ENCODE data around the gene COMT. TPM values are rescaled to one million over a fixed set of nuclear protein-coding genes. Genes with fewer than 3 reads are reported as not detected.

Gene COMT
- total RNA-seq, 2 experiments from 2014 or later: 11.3 to 11.4 TPM

DNA sequence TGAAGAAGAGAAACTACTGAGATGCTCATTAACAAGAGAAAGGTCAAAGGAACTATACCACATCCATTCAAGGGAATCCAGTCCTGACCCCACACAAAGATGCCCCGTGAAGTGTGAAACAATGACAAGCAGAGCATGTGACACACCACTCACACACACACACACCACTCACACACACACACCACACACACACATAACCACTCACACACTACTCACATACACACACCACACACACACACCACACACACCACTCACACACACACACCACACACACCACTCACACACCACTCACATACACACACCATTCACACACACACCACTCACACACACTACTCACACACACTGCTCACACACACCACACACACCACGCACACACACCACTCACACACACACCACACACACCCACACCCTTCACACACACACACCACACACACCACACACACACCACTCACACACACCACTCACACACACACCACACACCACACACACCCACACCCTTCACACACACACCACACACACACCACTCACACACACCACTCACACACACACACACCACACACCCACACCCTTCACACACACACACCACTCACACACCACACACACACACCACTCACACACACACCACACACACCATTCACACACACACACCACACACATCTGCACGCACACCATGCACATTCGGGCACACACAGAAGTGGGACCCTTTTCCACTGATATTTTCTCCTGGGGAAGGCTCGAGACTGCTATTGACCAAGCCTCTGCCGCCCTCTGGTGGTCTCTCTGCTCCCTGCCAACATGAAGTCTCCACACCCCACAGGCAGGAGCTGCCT lies 32.0 kb upstream of the COMT start:
- ChIA-PET POLR2A (interaction anchor here (0.6 to 1.4 kb wide), 6 partner anchors 17 to 186 kb away, joined by 3 to 10 read pairs (median 4); partner anchors contain the start of gene GP1BB), CTCF (interaction anchor here (0.6 to 4.7 kb wide), 21 partner anchors 12 to 230 kb away, joined by 3 to 69 read pairs (median 3); partner anchors contain the start of genes COMT, GP1BB and TXNRD2)
- no peaks in the 10 kb centered on the region for H3K9me3 Mint-ChIP-seq
- TF ChIP-seq, protein P1, sequence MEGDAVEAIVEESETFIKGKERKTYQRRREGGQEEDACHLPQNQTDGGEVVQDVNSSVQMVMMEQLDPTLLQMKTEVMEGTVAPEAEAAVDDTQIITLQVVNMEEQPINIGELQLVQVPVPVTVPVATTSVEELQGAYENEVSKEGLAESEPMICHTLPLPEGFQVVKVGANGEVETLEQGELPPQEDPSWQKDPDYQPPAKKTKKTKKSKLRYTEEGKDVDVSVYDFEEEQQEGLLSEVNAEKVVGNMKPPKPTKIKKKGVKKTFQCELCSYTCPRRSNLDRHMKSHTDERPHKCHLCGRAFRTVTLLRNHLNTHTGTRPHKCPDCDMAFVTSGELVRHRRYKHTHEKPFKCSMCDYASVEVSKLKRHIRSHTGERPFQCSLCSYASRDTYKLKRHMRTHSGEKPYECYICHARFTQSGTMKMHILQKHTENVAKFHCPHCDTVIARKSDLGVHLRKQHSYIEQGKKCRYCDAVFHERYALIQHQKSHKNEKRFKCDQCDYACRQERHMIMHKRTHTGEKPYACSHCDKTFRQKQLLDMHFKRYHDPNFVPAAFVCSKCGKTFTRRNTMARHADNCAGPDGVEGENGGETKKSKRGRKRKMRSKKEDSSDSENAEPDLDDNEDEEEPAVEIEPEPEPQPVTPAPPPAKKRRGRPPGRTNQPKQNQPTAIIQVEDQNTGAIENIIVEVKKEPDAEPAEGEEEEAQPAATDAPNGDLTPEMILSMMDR (IDR thresholded peaks at IDR 0.05): peak; percentile 77
- no peaks in the 10 kb centered on the region for H3K27me3 ChIP-seq (ENCODE audit: control insufficient read depth in 1 of 2, insufficient read depth in 2 of 2, low read length in 2 of 2)
- no peak overlapping the region for H3K4me3 ChIP-seq (ENCODE audit: low read length)
- H3K4me1 Mint-ChIP-seq (ENCODE audit: low read depth): peaks cover 10% of the 10 kb centered on the region
- peaks cover 34% of the 10 kb centered on the region for H3K36me3 ChIP-seq (ENCODE audit: insufficient read depth, low read length)
- no peak overlapping the region for H3K4me3 Mint-ChIP-seq
- peaks cover 0 to 5% of the 10 kb centered on the region in 2 experiments for H3K9me3 ChIP-seq (ENCODE audit: control insufficient read depth in 1 of 2, insufficient read depth in 1 of 2, low read length in 2 of 2)
- H3K4me1 ChIP-seq (ENCODE audit: insufficient read depth, low read length): peaks cover 7% of the 10 kb centered on the region
- H3K27ac ChIP-seq (ENCODE audit: low read depth in 1 of 2, low read length in 2 of 2): no peak overlapping the region
- H3K27me3 Mint-ChIP-seq: no peaks in the 10 kb centered on the region
- intact Hi-C loops (cut with DNase I, micrococcal nuclease): loop anchor here (1.0 to 2.0 kb wide), 3 partner anchors 37 to 179 kb away; no protein-coding TSS in a partner anchor
- ATAC-seq (ENCODE audit: poor library complexity): peak; percentile 93
- peak; percentile 76 to 94 (median 83) for DNase-seq
- peak overlapping the region; percentile 19 for H3K27ac Mint-ChIP-seq
- peaks cover 49% of the 10 kb centered on the region for H3K36me3 Mint-ChIP-seq (ENCODE audit: low read depth)

- ATAC-seq (ENCODE audit: poor library complexity) (no peak), DNase-seq (no peak)
- H3K27ac ChIP-seq (ENCODE audit: low read depth in 1 of 2, low read length in 2 of 2): no peak overlapping the region
- TF ChIP-seq, protein P1 (IDR thresholded peaks at IDR 0.05): peak; percentile 36
- peaks cover 0 to 5% of the 10 kb centered on the region in 2 experiments for H3K9me3 ChIP-seq (ENCODE audit: control insufficient read depth in 1 of 2, insufficient read depth in 1 of 2, low read length in 2 of 2)
- no peaks in the 10 kb centered on the region for H3K27me3 ChIP-seq (ENCODE audit: control insufficient read depth in 1 of 2, insufficient read depth in 2 of 2, low read length in 2 of 2)
- peak overlapping the region; percentile 19 for H3K27ac Mint-ChIP-seq
- intact Hi-C loops (cut with DNase I, micrococcal nuclease): loop anchor here (1.0 to 2.0 kb wide), 3 partner anchors 37 to 180 kb away; no protein-coding TSS in a partner anchor
- H3K4me1 Mint-ChIP-seq (ENCODE audit: low read depth): peaks cover 10% of the 10 kb centered on the region
- H3K36me3 ChIP-seq (ENCODE audit: insufficient read depth, low read length): peaks cover 41% of the 10 kb centered on the region
- POLR2A ChIA-PET: interaction anchor here (0.6 to 1.4 kb wide), 6 partner anchors 18 to 187 kb away, joined by 3 to 10 read pairs (median 4); partner anchors contain the start of gene GP1BB
- no peaks in the 10 kb centered on the region for H3K9me3 Mint-ChIP-seq
- H3K4me3 Mint-ChIP-seq: no peak overlapping the region
- H3K4me1 ChIP-seq (ENCODE audit: insufficient read depth, low read length): peaks cover 7% of the 10 kb centered on the region
- H3K27me3 Mint-ChIP-seq: no peaks in the 10 kb centered on the region
- CTCF ChIA-PET: interaction anchor here (0.6 to 4.7 kb wide), 21 partner anchors 12 to 230 kb away, joined by 3 to 69 read pairs (median 3); partner anchors contain the start of genes COMT, GP1BB and TXNRD2
- peaks cover 56% of the 10 kb centered on the region for H3K36me3 Mint-ChIP-seq (ENCODE audit: low read depth)
- H3K4me3 ChIP-seq (ENCODE audit: low read length): no peak overlapping the region
Observed at GRCh38 chr22:19910180-19910744, 31.3 kb upstream of the COMT start.

- no peak for DNase-seq
- no peak overlapping the region for H3K4me3 ChIP-seq (ENCODE audit: low read length)
- no peaks in the 10 kb centered on the region for H3K9me3 Mint-ChIP-seq
- H3K4me1 Mint-ChIP-seq (ENCODE audit: low read depth): peaks cover 14% of the 10 kb centered on the region
- CTCF ChIA-PET: interaction anchor here (2.6 to 4.7 kb wide), 2 partner anchors 155 to 181 kb away, joined by 20 to 69 read pairs; no protein-coding TSS in a partner anchor
- H3K4me1 ChIP-seq (ENCODE audit: insufficient read depth, low read length): peaks cover 7% of the 10 kb centered on the region
- no peak overlapping the region for H3K27ac Mint-ChIP-seq
- H3K9me3 ChIP-seq (ENCODE audit: control insufficient read depth in 1 of 2, insufficient read depth in 1 of 2, low read length in 2 of 2): peaks cover 0 to 5% of the 10 kb centered on the region in 2 experiments
- peaks cover 58% of the 10 kb centered on the region for H3K36me3 Mint-ChIP-seq (ENCODE audit: low read depth)
- TF ChIP-seq, protein P1 (IDR thresholded peaks at IDR 0.05): no peak
- H3K27me3 ChIP-seq (ENCODE audit: control insufficient read depth in 1 of 2, insufficient read depth in 2 of 2, low read length in 2 of 2): no peaks in the 10 kb centered on the region
- peaks cover 44% of the 10 kb centered on the region for H3K36me3 ChIP-seq (ENCODE audit: insufficient read depth, low read length)
- no peak overlapping the region for H3K4me3 Mint-ChIP-seq
- H3K27me3 Mint-ChIP-seq: no peaks in the 10 kb centered on the region
- POLR2A ChIA-PET: interaction anchor here (0.9 kb wide), 1 partner anchor 181 kb away, joined by 3 read pairs; no protein-coding TSS in a partner anchor
- intact Hi-C loops (cut with DNase I, micrococcal nuclease): loop anchor here in 1 of 2 experiments (2.0 kb wide), 1 partner anchor 35 kb away; no protein-coding TSS in a partner anchor
- no peak overlapping the region for H3K27ac ChIP-seq (ENCODE audit: low read depth in 1 of 2, low read length in 2 of 2)
- ATAC-seq (ENCODE audit: poor library complexity): no peak
Observed at GRCh38 chr22:19911540-19912270, 29.9 kb upstream of the COMT start.

All from CD4-positive, alpha-beta T cell (primary cell).